Right lobe of liver (tissue), 6 donors: ENCODE data around the gene RNF133. TPM values are rescaled to one million over a fixed set of nuclear protein-coding genes. Genes with fewer than 3 reads are reported as not detected.

Experiments
- ATAC-seq, 4 donors: fragments of 200-7000 bp; cut with Tn5 transposase; one replicate each; pipeline ENCODE4 v1.9.1; 2020; ENCODE audit warnings: mild to moderate bottlenecking in 4 of 4, moderate library complexity in 4 of 4
- DNase-seq, 3 donors: peaks; one replicate each; pipeline ENCODE4 v3.0.0-alpha.2; 2020
- H3K27ac ChIP-seq, 3 donors: fragments of 200-600 bp; one replicate each; pipeline ENCODE4 v1.8.0; 2022
- H3K27me3 ChIP-seq, 2 donors: fragments of 200-600 bp; one replicate each; pipeline ENCODE4 v1.8.0; 2022
- H3K36me3 ChIP-seq, 4 donors: fragments of 200-600 bp; sonication (generic) in 1 of 4; one replicate each; pipeline versions ENCODE4 v1.5.1 to v1.8.0; 2017 to 2022; ENCODE audit warnings: control low read depth in 1 of 4
- H3K4me1 ChIP-seq, 4 donors: fragments of 200-600 bp; sonication (generic) in 1 of 4; one replicate each; pipeline versions ENCODE4 v1.5.1 to v1.8.0; 2017 to 2022; ENCODE audit warnings: control low read depth in 1 of 4
- H3K4me3 ChIP-seq, 3 donors: fragments of 200-600 bp; one replicate each; pipeline ENCODE4 v1.8.0; 2022
- H3K9me3 ChIP-seq, 4 donors: fragments of 200-600 bp; sonication (generic) in 1 of 4; one replicate each; pipeline versions ENCODE4 v1.5.1 to v1.8.0; 2017 to 2022; ENCODE audit warnings: control low read depth in 1 of 4
- POLR2A ChIP-seq: fragments of 450-650 bp; IDR thresholded peaks from one replicate; pipeline ENCODE4 v1.6.1; 2017; ENCODE audit warnings: antibody characterized with exemption, mild to moderate bottlenecking
- WGBS: methylation state at CpG from one replicate; pipeline ENCODE4 v1.1.6; 2018; ENCODE audit warnings: low coverage, low lambda C conversion rate; ENCODE audit not compliant: insufficient coverage; ENCODE audit errors: missing lambda C conversion rate; 5-methylcytosine and 5-hydroxymethylcytosine counted together
- intact Hi-C, 2 donors: fragments of 100-400 bp; cut with DNase I; formaldehyde crosslinking; loops; one replicate each; pipeline versions ENCODE4 v1.11.2 to v1.14.1; 2022
- total RNA-seq, 6 experiments: library from RNA; depleted of rRNA in 2 of 6; stranded (reverse); fragments of >200 nt in 2 of 6; fragmentation: NEBNext Ultra II Directional in 3 of 6; extraction: Animal tissue kit (Norgen Biotek cat#: 25700) in 3 of 6; gene quantifications; one replicate each; pipeline versions ENCODE4 v1.1.0 to v1.2.4, GENCODE V29; 2016 to 2023
- TF ChIP-seq, protein P1 (sequence below), 4 donors: fragments of 200-600 bp in 3 of 4; fragments of 450-650 bp in 1 of 4; IDR thresholded peaks; one replicate each; pipeline versions ENCODE4 v1.5.1 to v1.8.0; 2016 to 2022; ENCODE audit warnings: antibody characterized with exemption in 4 of 4, mild to moderate bottlenecking in 2 of 4
- donor health status: DM: no; HTN: yes; CAD: no.
- donor health status: DM: no; HTN: no; CAD: no.
- donor health status: DM: no; HTN: no; CAD: no.
- donor health status: DM: no; HTN: yes; CAD: no.
- donor health status: DM: no; HTN: yes; CAD: no.

The RNF133 gene
- total RNA-seq, 6 experiments from 2014 or later, result 0.22 to 0.74 (median 0.35) TPM; not detected in 1

DNA sequence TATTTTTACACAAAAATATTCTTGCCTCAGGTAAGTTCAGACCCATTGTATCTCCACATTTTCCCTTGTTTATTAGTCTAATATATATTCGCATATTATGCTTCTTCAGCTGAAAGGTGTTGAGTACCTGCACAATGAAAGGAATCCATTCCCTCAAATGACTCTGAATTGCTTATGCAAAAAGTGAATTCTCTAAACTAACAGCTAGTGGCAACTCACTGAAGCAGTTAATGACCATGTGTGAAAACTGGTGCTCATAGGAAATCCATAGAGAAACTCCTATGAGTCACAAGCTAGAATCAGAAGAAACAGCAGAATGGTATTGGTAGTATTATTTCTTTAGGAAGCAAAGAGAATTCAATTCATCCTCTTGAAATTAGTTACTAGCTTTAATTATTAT lies 37.3 kb upstream of the RNF133 start:
- Histone ChIP-seq H3K9me3 (no peaks in the 10 kb centered on the region), H3K4me1 (no peaks in the 10 kb centered on the region), H3K4me3 (no peak overlapping the region), H3K27me3 (no peaks in the 10 kb centered on the region), H3K36me3 (no peaks in the 10 kb centered on the region), H3K27ac (no peak overlapping the region)
- no peak for ATAC-seq
- 87% methylated on average over 1 of the region's 1 CpG for WGBS
- intact Hi-C loops, result no loop called here
- no peak for DNase-seq
- TF ChIP-seq, protein P1, sequence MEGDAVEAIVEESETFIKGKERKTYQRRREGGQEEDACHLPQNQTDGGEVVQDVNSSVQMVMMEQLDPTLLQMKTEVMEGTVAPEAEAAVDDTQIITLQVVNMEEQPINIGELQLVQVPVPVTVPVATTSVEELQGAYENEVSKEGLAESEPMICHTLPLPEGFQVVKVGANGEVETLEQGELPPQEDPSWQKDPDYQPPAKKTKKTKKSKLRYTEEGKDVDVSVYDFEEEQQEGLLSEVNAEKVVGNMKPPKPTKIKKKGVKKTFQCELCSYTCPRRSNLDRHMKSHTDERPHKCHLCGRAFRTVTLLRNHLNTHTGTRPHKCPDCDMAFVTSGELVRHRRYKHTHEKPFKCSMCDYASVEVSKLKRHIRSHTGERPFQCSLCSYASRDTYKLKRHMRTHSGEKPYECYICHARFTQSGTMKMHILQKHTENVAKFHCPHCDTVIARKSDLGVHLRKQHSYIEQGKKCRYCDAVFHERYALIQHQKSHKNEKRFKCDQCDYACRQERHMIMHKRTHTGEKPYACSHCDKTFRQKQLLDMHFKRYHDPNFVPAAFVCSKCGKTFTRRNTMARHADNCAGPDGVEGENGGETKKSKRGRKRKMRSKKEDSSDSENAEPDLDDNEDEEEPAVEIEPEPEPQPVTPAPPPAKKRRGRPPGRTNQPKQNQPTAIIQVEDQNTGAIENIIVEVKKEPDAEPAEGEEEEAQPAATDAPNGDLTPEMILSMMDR (IDR thresholded peaks at IDR 0.05), result no peak
- TF ChIP-seq POLR2A, result no peak

DNA sequence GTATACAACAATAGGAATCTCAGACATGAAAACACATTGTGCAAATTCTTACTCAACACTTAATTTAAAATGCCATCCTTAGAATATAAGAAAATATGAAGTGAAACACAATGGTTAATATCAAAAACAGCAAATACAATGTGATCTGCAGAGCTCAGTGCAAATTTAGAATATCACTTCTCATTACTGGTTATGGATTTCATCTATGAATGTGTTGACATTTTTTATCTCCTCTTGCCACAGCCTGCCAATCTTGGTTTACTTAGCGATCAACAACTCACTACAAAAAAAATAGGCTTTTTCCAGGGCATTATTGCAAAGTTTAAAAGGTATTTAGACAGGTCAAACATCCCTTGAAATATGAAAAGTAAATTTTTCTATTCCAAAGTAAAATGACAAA lies 28.8 kb upstream of the RNF133 start:
- WGBS, result 61% methylated on average over 1 of the region's 1 CpG
- intact Hi-C loops, result no loop called here
- DNase-seq, result no peak
- Histone ChIP-seq H3K9me3 (no peaks in the 10 kb centered on the region), H3K4me3 (no peak overlapping the region), H3K27me3 (no peaks in the 10 kb centered on the region), H3K27ac (no peak overlapping the region), H3K4me1 (no peaks in the 10 kb centered on the region), H3K36me3 (no peaks in the 10 kb centered on the region)
- ATAC-seq, result no peak
- TF ChIP-seq, protein P1 (IDR thresholded peaks at IDR 0.05), result no peak
- no peak for TF ChIP-seq POLR2A

DNA sequence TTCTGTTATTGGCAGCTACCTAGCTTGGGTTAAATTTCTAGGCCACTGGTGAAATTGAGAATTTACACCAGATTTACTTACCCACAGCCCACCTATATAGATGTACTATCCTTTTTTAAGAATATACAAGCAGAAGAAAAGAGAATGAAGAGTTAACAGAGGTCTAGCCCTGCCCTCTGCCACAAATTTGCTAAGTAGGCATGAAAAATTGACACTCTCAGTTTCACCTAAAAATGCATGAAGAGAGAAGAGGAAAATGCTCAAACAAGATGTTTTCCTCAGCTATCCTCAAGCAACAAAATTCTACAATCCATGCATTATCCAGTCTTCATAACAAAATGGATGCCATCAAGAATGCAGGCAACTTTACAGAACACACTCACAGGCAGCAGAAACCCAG lies 28.4 kb upstream of the RNF133 start:
- no peaks in the 10 kb centered on the region for H3K27me3 ChIP-seq
- intact Hi-C loops, result no loop called here
- TF ChIP-seq POLR2A, result no peak
- TF ChIP-seq, protein P1 (IDR thresholded peaks at IDR 0.05), result no peak
- DNase-seq (no peak), ATAC-seq (no peak)
- H3K9me3 ChIP-seq, result no peaks in the 10 kb centered on the region
- H3K4me1 ChIP-seq, result no peaks in the 10 kb centered on the region
- no peak overlapping the region for H3K4me3 ChIP-seq
- no peaks in the 10 kb centered on the region for H3K36me3 ChIP-seq
- H3K27ac ChIP-seq, result no peak overlapping the region

DNA sequence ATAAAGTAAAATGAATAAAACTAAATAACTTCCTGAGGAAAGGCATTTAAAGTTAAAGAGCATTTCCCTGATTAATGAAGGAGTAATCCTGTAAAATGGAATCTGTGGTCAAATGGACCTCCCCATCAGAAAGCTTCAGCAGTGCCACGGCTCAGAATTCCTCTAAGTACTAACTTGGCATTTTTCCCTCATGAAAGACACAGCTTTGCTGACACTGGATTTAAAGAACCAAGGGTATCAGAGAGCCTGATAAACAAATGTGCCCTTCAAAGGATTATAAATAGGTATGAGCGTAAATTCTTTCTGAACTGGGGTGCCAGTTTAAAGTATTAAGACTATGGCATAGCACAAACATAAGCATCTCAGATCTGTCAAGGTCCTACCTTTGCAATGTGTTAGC lies 28.0 kb upstream of the RNF133 start:
- intact Hi-C loops, result no loop called here
- H3K36me3 ChIP-seq, result no peaks in the 10 kb centered on the region
- no peak overlapping the region for H3K4me3 ChIP-seq
- no peaks in the 10 kb centered on the region for H3K4me1 ChIP-seq
- ATAC-seq (no peak), DNase-seq (no peak)
- no peak overlapping the region for H3K27ac ChIP-seq
- H3K27me3 ChIP-seq, result no peaks in the 10 kb centered on the region
- TF ChIP-seq, protein P1 (IDR thresholded peaks at IDR 0.05), result no peak
- no peak for TF ChIP-seq POLR2A
- 69% methylated on average over 2 of the region's 2 CpGs for WGBS
- no peaks in the 10 kb centered on the region for H3K9me3 ChIP-seq

DNA sequence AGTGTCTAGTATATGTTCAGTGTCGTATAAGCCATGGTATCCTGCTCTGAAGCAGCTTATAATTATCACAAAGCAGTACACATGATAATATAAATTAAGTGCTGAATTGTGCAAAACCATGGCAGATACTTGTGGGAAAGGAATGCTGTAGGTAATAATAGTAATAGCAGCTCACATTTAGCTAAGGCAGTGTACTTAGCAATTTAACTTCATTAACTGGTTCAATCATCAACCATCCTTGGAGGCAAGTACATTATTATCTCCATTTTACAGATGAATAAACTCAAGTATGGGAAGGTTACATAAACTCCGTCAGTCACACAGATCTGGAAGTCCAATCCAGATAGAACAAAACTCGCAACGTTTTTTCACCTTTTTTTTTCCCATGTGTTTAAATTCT lies 25.4 kb upstream of the RNF133 start:
- DNase-seq (no peak), ATAC-seq (no peak)
- TF ChIP-seq, protein P1 (IDR thresholded peaks at IDR 0.05), result no peak
- no peak for TF ChIP-seq POLR2A
- intact Hi-C loops, result no loop called here
- H3K36me3 ChIP-seq, result no peaks in the 10 kb centered on the region
- no peak overlapping the region for H3K4me3 ChIP-seq
- no peaks in the 10 kb centered on the region for H3K9me3 ChIP-seq
- no peaks in the 10 kb centered on the region for H3K27me3 ChIP-seq
- 74% methylated on average over 3 of the region's 4 CpGs for WGBS
- H3K4me1 ChIP-seq, result no peaks in the 10 kb centered on the region
- no peak overlapping the region for H3K27ac ChIP-seq
